ENCODE measurements around the gene SYT3.

- TF ChIP-seq, protein P1, sequence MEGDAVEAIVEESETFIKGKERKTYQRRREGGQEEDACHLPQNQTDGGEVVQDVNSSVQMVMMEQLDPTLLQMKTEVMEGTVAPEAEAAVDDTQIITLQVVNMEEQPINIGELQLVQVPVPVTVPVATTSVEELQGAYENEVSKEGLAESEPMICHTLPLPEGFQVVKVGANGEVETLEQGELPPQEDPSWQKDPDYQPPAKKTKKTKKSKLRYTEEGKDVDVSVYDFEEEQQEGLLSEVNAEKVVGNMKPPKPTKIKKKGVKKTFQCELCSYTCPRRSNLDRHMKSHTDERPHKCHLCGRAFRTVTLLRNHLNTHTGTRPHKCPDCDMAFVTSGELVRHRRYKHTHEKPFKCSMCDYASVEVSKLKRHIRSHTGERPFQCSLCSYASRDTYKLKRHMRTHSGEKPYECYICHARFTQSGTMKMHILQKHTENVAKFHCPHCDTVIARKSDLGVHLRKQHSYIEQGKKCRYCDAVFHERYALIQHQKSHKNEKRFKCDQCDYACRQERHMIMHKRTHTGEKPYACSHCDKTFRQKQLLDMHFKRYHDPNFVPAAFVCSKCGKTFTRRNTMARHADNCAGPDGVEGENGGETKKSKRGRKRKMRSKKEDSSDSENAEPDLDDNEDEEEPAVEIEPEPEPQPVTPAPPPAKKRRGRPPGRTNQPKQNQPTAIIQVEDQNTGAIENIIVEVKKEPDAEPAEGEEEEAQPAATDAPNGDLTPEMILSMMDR (IDR thresholded peaks at IDR 0.05), result no peak
- no peak for TF ChIP-seq ZFX (IDR thresholded peaks at IDR 0.05; ENCODE audit: borderline replicate concordance)
Measured at GRCh38 chr19:50664204-50664603, 24.5 kb upstream of the SYT3 start.
